ENCODE results near the gene ZC3H18.

The ZC3H18 gene

DNA sequence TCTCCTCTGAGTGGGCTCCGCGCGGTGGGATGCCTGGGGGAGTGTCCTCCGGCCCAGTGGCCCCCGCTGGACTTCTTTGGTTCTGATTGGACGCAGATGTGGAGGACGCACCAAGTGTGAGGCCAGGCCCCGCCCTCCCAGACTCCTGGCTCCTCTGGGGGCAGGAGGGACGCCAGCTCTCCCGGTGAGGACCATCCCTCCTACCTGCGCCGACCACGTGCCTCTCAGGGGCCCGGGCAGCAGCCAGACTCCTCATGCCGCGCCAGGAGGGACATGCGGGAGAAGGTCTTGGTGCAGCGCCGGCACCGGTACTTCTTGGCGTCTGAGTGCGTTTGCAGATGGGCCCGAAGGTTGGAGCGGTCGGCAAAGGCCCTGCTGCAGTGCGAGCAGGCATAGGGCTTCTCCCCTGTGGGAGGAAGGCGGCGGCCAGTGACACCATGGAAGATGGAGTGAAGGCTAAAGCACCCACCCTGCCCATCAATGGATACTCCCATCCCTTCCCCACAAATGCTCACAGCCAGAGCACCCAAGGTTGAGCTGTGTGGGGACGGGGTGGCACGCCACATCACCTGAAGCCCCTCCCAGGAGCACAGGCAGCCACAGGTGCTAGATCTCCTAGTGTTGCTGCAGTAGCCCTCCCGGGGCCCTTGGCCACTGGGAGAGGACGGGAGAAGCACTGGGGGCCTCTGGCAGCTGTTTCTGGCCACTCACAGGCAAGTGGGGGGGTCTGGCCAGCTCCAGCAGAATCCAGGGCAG is 108.2 kb downstream of the ZC3H18 start:
- DNase-seq (ENCODE audit: low spot score) = no peak

DNA sequence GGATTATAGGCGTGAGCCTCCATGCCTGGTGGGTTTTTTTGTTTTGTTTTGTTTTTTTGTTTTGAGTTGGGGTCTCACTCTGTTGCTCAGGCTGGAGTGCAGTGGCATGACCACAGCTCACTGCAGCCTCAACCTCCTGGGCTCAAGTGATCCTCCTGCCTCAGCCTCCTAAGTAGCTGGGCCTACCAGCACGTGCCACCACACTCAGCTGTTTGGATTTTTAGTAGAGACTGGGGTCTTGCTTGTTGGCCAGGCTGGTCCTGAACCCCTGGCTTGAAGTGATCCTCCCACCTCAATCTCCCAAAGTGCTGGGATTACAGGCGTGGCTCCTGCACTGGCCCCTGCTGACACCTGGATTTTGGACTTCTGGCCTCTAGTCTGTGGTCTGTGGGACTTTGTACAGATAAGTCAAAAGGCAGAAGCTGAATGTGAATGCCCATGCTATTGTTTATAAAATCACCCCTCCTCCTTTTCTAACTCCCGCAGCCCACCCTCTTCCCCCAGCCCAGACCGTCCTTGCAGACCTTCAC is 110.4 kb downstream of the ZC3H18 start:
- DNase-seq (ENCODE audit: low spot score) = no peak

DNA sequence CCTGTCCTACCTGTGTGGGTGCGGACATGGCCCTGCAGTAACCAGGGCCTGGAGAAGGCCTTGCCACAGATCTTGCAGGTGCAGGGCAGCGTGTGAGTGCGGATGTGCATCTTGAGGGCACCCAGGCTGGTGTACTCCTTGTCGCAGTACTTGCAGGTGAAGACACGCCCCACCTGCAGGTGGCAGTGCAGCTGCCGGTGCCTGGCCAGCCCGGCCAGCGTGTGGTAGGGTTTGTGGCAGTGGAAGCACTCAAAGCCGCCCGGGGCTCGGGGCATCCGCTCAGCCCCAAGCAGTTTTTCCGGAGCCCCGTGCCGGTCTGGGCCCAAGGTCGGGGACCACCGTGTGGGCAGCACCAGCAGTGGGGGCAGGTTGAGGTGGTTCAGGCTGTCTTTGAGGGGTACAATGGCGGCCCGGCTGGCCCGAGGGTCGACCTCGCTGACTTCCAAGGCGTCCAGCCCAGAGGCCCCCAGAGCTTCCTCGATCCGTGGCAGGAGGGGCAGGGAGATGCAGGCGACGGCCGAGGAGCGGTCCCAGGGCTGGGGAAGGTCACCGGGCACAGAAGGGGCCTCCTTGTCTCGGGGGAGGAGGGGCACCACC is 111.0 kb downstream of the ZC3H18 start:
- no peak for DNase-seq (ENCODE audit: low spot score)

All from hepatic stellate cell (primary cell).